WTC11 (cell line): ENCODE data around the gene DAZAP2. TPM values are rescaled to one million over a fixed set of nuclear protein-coding genes. Genes with fewer than 3 reads are reported as not detected.

Experiments
- ATAC-seq: fragments of 200-7000 bp; cut with Tn5 transposase; 2 replicates; pipeline ENCODE4 v1.10.0; 2021; ENCODE audit warnings: mild to moderate bottlenecking, moderate library complexity
- CTCF ChIA-PET: fragments of 300-600 bp; sonication (Branson Sonifier 250); formaldehyde crosslinking; loops from one replicate; lab custom pipeline; 2021; ENCODE audit warnings: antibody characterized with exemption; lab: Charles Lee
- POLR2A ChIA-PET: fragments of 350-600 bp; sonication (Branson Sonifier 250); formaldehyde crosslinking; loops from one replicate; lab custom pipeline; 2021; ENCODE audit warnings: antibody characterized with exemption; lab: Charles Lee
- DNase-seq: peaks from one replicate; pipeline ENCODE4 v3.0.0; 2021; ENCODE audit warnings: low spot score
- H3K27ac Mint-ChIP-seq: 2 replicates; pipeline ENCODE4 v1.8.0; 2021; ENCODE audit warnings: mixed read lengths
- H3K27me3 Mint-ChIP-seq: 2 replicates; pipeline ENCODE4 v1.8.0; 2021; ENCODE audit warnings: low read depth, mild to moderate bottlenecking, moderate library complexity, mixed read lengths
- H3K36me3 Mint-ChIP-seq: 2 replicates; pipeline ENCODE4 v1.8.0; 2021; ENCODE audit warnings: mixed read lengths
- H3K4me1 Mint-ChIP-seq: 2 replicates; pipeline ENCODE4 v1.8.0; 2022; ENCODE audit warnings: mixed read lengths
- H3K4me3 Mint-ChIP-seq: 2 replicates; pipeline ENCODE4 v1.8.0; 2021; ENCODE audit warnings: mild to moderate bottlenecking, moderate library complexity, mixed read lengths
- H3K9me3 Mint-ChIP-seq: 2 replicates; pipeline ENCODE4 v1.8.0; 2021; ENCODE audit warnings: mixed read lengths
- ATF1 ChIP-seq: sonication (generic); formaldehyde crosslinking; IDR thresholded peaks from 2 replicates; pipeline ENCODE4 v1.8.1; 2023; ENCODE audit warnings: mild to moderate bottlenecking, moderate library complexity, missing genetic modification reagents
- EMX1 ChIP-seq: fragments of 250-450 bp; sonication (Bioruptor Pico); IDR thresholded peaks from 2 replicates; pipeline ENCODE4 v1.8.0; 2021; ENCODE audit warnings: mild to moderate bottlenecking
- ETV6 ChIP-seq: sonication (generic); formaldehyde crosslinking; IDR thresholded peaks from 2 replicates; pipeline ENCODE4 v1.8.1; 2022; ENCODE audit warnings: mild to moderate bottlenecking, missing genetic modification reagents
- FOXJ3 ChIP-seq: sonication (generic); formaldehyde crosslinking; IDR thresholded peaks from 2 replicates; pipeline ENCODE4 v1.9.0; 2021; ENCODE audit warnings: missing genetic modification reagents, mild to moderate bottlenecking, borderline replicate concordance
- GRHL2 ChIP-seq: fragments of 250-450 bp; sonication (Bioruptor Pico); IDR thresholded peaks from 2 replicates; pipeline ENCODE4 v1.8.0; 2022; ENCODE audit warnings: mild to moderate bottlenecking, moderate library complexity; ENCODE audit not compliant: insufficient replicate concordance, severe bottlenecking
- NR2C2 ChIP-seq: sonication (generic); formaldehyde crosslinking; IDR thresholded peaks from 2 replicates; pipeline ENCODE4 v1.8.0; 2022; ENCODE audit warnings: mild to moderate bottlenecking, missing genetic modification reagents
- RELA ChIP-seq: sonication (generic); formaldehyde crosslinking; IDR thresholded peaks from 2 replicates; pipeline ENCODE4 v1.8.1; 2022; ENCODE audit warnings: missing genetic modification reagents, mild to moderate bottlenecking, borderline replicate concordance
- SOX15 ChIP-seq: fragments of 250-450 bp; sonication (Bioruptor Pico); IDR thresholded peaks from 2 replicates; pipeline ENCODE4 v1.9.0; 2021; ENCODE audit warnings: mild to moderate bottlenecking
- ZBTB21 ChIP-seq: sonication (generic); formaldehyde crosslinking; IDR thresholded peaks from 2 replicates; pipeline ENCODE4 v1.8.1; 2023; ENCODE audit warnings: mild to moderate bottlenecking, missing genetic modification reagents, borderline replicate concordance
- ZNF423 ChIP-seq: fragments of 250-450 bp; sonication (Bioruptor Pico); IDR thresholded peaks from 2 replicates; pipeline ENCODE4 v2.1.2; 2022; ENCODE audit warnings: mild to moderate bottlenecking, moderate library complexity
- total RNA-seq: library from RNA; stranded (reverse); gene quantifications from 3 replicates; pipeline ENCODE4 v1.2.3, GENCODE V29; 2021
- TF ChIP-seq, protein P1 (sequence below): sonication (generic); formaldehyde crosslinking; IDR thresholded peaks from 2 replicates; pipeline ENCODE4 v1.8.1; 2023; ENCODE audit warnings: mild to moderate bottlenecking, missing genetic modification reagents, borderline replicate concordance
- TF ChIP-seq, protein P2 (sequence below): fragments of 250-450 bp; sonication (Bioruptor Pico); IDR thresholded peaks from 2 replicates; pipeline ENCODE4 v1.9.0; 2021; ENCODE audit warnings: moderate library complexity, mild to moderate bottlenecking, inconsistent platforms, borderline replicate concordance
- TF ChIP-seq, protein P3 (sequence below): sonication (generic); formaldehyde crosslinking; IDR thresholded peaks from 2 replicates; pipeline ENCODE4 v1.8.1; 2023; ENCODE audit warnings: mild to moderate bottlenecking, moderate library complexity, missing genetic modification reagents
- TF ChIP-seq, protein P4 (sequence below): fragments of 200-600 bp; IDR thresholded peaks from 2 replicates; pipeline ENCODE4 v1.8.0; 2022; ENCODE audit warnings: antibody characterized with exemption
- TF ChIP-seq, protein P5 (sequence below): sonication (generic); formaldehyde crosslinking; conservative IDR thresholded peaks from 2 replicates; pipeline ENCODE4 v1.8.1; 2023; ENCODE audit warnings: mild to moderate bottlenecking, low read depth, missing genetic modification reagents, moderate library complexity
- TF ChIP-seq, protein P6 (sequence below): sonication (generic); formaldehyde crosslinking; IDR thresholded peaks from 2 replicates; pipeline ENCODE4 v1.8.0; 2022; ENCODE audit warnings: mild to moderate bottlenecking, missing genetic modification reagents
- TF ChIP-seq, protein P7 (sequence below): fragments of 250-450 bp; sonication (Bioruptor Pico); conservative IDR thresholded peaks from 2 replicates; pipeline ENCODE4 v1.9.0; 2021; ENCODE audit warnings: mild to moderate bottlenecking
- TF ChIP-seq, protein P8 (sequence below): sonication (generic); formaldehyde crosslinking; IDR thresholded peaks from 2 replicates; pipeline ENCODE4 v1.8.1; 2023; ENCODE audit warnings: mild to moderate bottlenecking, missing genetic modification reagents, moderate library complexity

DAZAP2 gene
- total RNA-seq, 1 experiment from 2014 or later: 35.8 TPM

DNA sequence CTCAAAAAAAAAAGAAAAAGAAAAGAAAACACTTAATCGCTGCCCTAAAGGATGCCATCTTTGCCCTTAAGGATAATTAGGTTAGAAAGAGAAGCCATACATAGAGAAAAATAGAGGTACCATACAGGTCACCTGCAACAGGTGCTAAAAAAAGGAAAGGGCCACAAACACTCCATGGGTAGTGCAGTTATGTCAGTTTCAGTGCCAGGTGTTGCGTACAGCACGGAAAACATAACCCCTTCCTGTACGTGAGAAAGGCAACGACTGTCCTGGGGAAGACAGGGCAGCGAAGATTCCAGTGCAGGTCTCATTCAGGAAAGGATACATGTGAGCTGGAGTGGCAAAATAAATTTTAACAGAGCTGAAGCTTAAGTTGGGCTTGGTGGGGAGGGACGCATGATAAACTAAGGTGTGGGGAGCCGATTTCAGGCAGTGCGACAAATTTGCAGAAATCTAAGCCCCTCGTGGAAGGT lies 553 bp upstream of the DAZAP2 start (continued):
- TF ChIP-seq, protein P1, sequence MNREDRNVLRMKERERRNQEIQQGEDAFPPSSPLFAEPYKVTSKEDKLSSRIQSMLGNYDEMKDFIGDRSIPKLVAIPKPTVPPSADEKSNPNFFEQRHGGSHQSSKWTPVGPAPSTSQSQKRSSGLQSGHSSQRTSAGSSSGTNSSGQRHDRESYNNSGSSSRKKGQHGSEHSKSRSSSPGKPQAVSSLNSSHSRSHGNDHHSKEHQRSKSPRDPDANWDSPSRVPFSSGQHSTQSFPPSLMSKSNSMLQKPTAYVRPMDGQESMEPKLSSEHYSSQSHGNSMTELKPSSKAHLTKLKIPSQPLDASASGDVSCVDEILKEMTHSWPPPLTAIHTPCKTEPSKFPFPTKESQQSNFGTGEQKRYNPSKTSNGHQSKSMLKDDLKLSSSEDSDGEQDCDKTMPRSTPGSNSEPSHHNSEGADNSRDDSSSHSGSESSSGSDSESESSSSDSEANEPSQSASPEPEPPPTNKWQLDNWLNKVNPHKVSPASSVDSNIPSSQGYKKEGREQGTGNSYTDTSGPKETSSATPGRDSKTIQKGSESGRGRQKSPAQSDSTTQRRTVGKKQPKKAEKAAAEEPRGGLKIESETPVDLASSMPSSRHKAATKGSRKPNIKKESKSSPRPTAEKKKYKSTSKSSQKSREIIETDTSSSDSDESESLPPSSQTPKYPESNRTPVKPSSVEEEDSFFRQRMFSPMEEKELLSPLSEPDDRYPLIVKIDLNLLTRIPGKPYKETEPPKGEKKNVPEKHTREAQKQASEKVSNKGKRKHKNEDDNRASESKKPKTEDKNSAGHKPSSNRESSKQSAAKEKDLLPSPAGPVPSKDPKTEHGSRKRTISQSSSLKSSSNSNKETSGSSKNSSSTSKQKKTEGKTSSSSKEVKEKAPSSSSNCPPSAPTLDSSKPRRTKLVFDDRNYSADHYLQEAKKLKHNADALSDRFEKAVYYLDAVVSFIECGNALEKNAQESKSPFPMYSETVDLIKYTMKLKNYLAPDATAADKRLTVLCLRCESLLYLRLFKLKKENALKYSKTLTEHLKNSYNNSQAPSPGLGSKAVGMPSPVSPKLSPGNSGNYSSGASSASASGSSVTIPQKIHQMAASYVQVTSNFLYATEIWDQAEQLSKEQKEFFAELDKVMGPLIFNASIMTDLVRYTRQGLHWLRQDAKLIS (CRISPR knock-in tag): no peak
- TF ChIP-seq, protein P2, sequence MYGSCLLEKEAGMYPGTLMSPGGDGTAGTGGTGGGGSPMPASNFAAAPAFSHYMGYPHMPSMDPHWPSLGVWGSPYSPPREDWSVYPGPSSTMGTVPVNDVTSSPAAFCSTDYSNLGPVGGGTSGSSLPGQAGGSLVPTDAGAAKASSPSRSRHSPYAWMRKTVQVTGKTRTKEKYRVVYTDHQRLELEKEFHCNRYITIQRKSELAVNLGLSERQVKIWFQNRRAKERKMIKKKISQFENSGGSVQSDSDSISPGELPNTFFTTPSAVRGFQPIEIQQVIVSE (CRISPR knock-in tag): no peak
- TF ChIP-seq NR2C2 (CRISPR knock-in tag) (no peak), ATF1 (no peak), FOXJ3 (CRISPR knock-in tag) (no peak), ETV6 (no peak)
- TF ChIP-seq, protein P3, sequence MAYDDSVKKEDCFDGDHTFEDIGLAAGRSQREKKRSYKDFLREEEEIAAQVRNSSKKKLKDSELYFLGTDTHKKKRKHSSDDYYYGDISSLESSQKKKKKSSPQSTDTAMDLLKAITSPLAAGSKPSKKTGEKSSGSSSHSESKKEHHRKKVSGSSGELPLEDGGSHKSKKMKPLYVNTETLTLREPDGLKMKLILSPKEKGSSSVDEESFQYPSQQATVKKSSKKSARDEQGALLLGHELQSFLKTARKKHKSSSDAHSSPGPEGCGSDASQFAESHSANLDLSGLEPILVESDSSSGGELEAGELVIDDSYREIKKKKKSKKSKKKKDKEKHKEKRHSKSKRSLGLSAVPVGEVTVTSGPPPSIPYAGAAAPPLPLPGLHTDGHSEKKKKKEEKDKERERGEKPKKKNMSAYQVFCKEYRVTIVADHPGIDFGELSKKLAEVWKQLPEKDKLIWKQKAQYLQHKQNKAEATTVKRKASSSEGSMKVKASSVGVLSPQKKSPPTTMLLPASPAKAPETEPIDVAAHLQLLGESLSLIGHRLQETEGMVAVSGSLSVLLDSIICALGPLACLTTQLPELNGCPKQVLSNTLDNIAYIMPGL (CRISPR knock-in tag): no peak
- TF ChIP-seq, protein P4, sequence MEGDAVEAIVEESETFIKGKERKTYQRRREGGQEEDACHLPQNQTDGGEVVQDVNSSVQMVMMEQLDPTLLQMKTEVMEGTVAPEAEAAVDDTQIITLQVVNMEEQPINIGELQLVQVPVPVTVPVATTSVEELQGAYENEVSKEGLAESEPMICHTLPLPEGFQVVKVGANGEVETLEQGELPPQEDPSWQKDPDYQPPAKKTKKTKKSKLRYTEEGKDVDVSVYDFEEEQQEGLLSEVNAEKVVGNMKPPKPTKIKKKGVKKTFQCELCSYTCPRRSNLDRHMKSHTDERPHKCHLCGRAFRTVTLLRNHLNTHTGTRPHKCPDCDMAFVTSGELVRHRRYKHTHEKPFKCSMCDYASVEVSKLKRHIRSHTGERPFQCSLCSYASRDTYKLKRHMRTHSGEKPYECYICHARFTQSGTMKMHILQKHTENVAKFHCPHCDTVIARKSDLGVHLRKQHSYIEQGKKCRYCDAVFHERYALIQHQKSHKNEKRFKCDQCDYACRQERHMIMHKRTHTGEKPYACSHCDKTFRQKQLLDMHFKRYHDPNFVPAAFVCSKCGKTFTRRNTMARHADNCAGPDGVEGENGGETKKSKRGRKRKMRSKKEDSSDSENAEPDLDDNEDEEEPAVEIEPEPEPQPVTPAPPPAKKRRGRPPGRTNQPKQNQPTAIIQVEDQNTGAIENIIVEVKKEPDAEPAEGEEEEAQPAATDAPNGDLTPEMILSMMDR: no peak

DNA sequence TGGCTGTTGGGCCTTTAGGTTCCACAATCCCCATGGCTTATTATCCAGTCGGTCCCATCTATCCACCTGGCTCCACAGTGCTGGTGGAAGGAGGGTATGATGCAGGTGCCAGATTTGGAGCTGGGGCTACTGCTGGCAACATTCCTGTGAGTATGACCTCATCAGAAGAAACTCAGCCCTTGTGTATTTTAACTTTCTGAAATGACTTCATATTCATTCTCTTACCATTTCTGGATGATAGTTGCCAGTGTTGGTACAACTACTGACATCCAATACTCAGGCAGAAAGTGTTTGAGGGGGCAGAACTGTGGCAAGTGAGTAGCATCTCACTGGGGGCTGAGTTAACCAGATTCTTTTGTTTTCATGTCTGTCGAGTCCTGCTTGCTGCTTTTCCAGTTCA lies 2.3 kb downstream of the DAZAP2 start:
- ATAC-seq: no peak
- Mint-ChIP-seq H3K9me3 (no peaks in the 10 kb centered on the region), H3K27ac (no peak overlapping the region), H3K36me3 (peaks cover 48% of the 10 kb centered on the region), H3K4me3 (peak overlapping the region; percentile 95; the same call in 1 of the 2 replicates), H3K4me1 (peaks cover 16% of the 10 kb centered on the region), H3K27me3 (no peaks in the 10 kb centered on the region)
- ChIA-PET CTCF (no interaction called here), POLR2A (interaction anchor here (0.6 kb wide), 1 partner anchor 100 kb away, joined by 10 read pairs; no protein-coding TSS in a partner anchor)
- DNase-seq: no peak
- TF ChIP-seq, protein P5, sequence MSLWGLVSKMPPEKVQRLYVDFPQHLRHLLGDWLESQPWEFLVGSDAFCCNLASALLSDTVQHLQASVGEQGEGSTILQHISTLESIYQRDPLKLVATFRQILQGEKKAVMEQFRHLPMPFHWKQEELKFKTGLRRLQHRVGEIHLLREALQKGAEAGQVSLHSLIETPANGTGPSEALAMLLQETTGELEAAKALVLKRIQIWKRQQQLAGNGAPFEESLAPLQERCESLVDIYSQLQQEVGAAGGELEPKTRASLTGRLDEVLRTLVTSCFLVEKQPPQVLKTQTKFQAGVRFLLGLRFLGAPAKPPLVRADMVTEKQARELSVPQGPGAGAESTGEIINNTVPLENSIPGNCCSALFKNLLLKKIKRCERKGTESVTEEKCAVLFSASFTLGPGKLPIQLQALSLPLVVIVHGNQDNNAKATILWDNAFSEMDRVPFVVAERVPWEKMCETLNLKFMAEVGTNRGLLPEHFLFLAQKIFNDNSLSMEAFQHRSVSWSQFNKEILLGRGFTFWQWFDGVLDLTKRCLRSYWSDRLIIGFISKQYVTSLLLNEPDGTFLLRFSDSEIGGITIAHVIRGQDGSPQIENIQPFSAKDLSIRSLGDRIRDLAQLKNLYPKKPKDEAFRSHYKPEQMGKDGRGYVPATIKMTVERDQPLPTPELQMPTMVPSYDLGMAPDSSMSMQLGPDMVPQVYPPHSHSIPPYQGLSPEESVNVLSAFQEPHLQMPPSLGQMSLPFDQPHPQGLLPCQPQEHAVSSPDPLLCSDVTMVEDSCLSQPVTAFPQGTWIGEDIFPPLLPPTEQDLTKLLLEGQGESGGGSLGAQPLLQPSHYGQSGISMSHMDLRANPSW (CRISPR knock-in tag): no peak
- TF ChIP-seq, protein P6, sequence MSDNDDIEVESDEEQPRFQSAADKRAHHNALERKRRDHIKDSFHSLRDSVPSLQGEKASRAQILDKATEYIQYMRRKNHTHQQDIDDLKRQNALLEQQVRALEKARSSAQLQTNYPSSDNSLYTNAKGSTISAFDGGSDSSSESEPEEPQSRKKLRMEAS: no peak
- no peak for TF ChIP-seq GRHL2
- no peak for TF ChIP-seq ATF1
- TF ChIP-seq, protein P7, sequence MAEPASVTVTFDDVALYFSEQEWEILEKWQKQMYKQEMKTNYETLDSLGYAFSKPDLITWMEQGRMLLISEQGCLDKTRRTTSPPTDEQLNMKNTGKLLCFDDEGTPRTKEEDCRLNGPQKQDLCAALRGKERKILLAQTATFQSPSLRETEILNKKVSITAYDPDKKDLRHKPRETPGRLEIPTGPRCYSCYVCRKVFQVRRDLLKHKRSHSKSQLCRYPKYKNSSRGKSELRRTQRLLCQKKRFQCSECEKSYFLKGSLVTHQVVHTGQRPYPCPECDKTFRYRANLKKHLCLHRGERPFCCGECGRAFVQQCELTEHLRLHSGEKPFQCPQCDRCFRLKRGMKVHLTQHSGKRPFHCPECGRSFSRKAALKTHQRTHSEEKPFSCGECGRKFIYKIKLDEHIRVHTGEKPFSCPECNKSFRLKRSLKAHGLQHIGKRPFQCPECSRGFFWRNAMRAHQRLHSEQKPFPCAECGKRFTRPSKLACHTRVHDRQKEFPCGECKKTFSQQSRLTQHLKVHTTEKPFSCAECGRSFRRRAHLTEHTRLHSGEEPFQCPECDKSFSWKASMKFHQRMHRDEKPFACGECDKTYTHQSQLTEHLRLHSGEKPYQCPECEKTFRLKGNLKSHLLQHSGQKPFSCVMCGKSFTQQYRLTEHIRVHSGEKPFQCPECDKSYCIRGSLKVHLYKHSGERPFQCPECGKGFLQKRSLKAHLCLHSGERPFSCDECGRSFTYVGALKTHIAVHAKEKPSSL (CRISPR knock-in tag): no peak
- TF ChIP-seq ZNF423 (CRISPR knock-in tag): no peak
- TF ChIP-seq, protein P4: no peak
- TF ChIP-seq, protein P8, sequence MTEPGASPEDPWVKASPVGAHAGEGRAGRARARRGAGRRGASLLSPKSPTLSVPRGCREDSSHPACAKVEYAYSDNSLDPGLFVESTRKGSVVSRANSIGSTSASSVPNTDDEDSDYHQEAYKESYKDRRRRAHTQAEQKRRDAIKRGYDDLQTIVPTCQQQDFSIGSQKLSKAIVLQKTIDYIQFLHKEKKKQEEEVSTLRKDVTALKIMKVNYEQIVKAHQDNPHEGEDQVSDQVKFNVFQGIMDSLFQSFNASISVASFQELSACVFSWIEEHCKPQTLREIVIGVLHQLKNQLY (CRISPR knock-in tag): no peak
- TF ChIP-seq ZBTB21 (CRISPR knock-in tag): no peak
- TF ChIP-seq SOX15 (CRISPR knock-in tag): no peak
- TF ChIP-seq RELA (CRISPR knock-in tag): no peak
- no peak for TF ChIP-seq EMX1 (CRISPR knock-in tag)
